Keratinocyte (primary cell): ENCODE results near the gene CIPC. TPM values are rescaled to one million over a fixed set of nuclear protein-coding genes. Genes with fewer than 3 reads are reported as not detected.
A peak's percentile ranks its signal among the peaks of the same experiment; 100 is the strongest.

Source experiments
- DNase-seq: peaks from one replicate; pipeline ENCODE4 v3.0.0-alpha.2; 2011; ENCODE audit warnings: low read depth, missing footprints, low spot score
- FAIRE-seq: peaks from 2 replicates; lab custom pipeline; 2011; peaks lifted over from hg19 to GRCh38; lab: Jason Lieb, UNC
- H2AFZ ChIP-seq: 2 replicates; pipeline ENCODE4 v1.6.0; 2012; ENCODE audit warnings: low read length, control low read depth, inconsistent platforms; ENCODE audit not compliant: control insufficient read depth
- H3K27ac ChIP-seq: 2 replicates; pipeline ENCODE4 v1.5.1; 2011; ENCODE audit warnings: low read length; ENCODE audit not compliant: control insufficient read depth, insufficient read depth
- H3K27me3 ChIP-seq: 3 replicates; pipeline ENCODE4 v1.6.0; 2011; ENCODE audit warnings: low read length; ENCODE audit not compliant: control insufficient read depth, insufficient read depth; ENCODE audit errors: extremely low read depth
- H3K36me3 ChIP-seq, 2 experiments: 2 replicates in 1 of 2; 3 replicates in 1 of 2; pipeline ENCODE4 v1.5.1; 2011; ENCODE audit warnings: low read length in 2 of 2, mild to moderate bottlenecking in 1 of 2; ENCODE audit not compliant: control insufficient read depth in 2 of 2, insufficient read depth in 2 of 2; ENCODE audit errors: extremely low read depth in 1 of 2
- H3K4me1 ChIP-seq: 3 replicates; pipeline ENCODE4 v1.5.1; 2011; ENCODE audit warnings: low read length; ENCODE audit not compliant: control insufficient read depth, insufficient read depth; ENCODE audit errors: extremely low read depth
- H3K4me2 ChIP-seq: 3 replicates; pipeline ENCODE4 v1.6.0; 2011; ENCODE audit warnings: low read depth, low read length; ENCODE audit not compliant: control insufficient read depth, insufficient read depth; ENCODE audit errors: extremely low read depth
- H3K4me3 ChIP-seq, 3 experiments: fragments of 200-600 bp in 1 of 3; sonication (generic) in 1 of 3; 2 replicates in 2 of 3; 3 replicates in 1 of 3; pipeline ENCODE4 v1.5.1; 2011 to 2016; ENCODE audit warnings: low read length in 3 of 3, mild to moderate bottlenecking in 3 of 3, control low read depth in 2 of 3, inconsistent platforms in 1 of 3, low read depth in 1 of 3, mixed read lengths in 1 of 3, mixed run types in 1 of 3, moderate library complexity in 1 of 3; ENCODE audit not compliant: control insufficient read depth in 2 of 3, insufficient read depth in 2 of 3; ENCODE audit errors: extremely low read depth in 1 of 3
- H3K79me2 ChIP-seq: 2 replicates; pipeline ENCODE4 v1.6.0; 2012; ENCODE audit warnings: low read length; ENCODE audit not compliant: control insufficient read depth, insufficient read depth
- H3K9ac ChIP-seq: 3 replicates; pipeline ENCODE4 v1.6.0; 2011; ENCODE audit warnings: low read length; ENCODE audit not compliant: control insufficient read depth, insufficient read depth; ENCODE audit errors: extremely low read depth
- H3K9me1 ChIP-seq: 3 replicates; pipeline ENCODE4 v1.6.0; 2011; ENCODE audit warnings: low read length; ENCODE audit not compliant: control insufficient read depth, insufficient read depth; ENCODE audit errors: extremely low read depth
- H3K9me3 ChIP-seq: 2 replicates; pipeline ENCODE4 v1.5.1; 2012; ENCODE audit warnings: low read depth, low read length; ENCODE audit not compliant: control insufficient read depth
- H4K20me1 ChIP-seq: 3 replicates; pipeline ENCODE4 v1.6.0; 2011; ENCODE audit warnings: low read length; ENCODE audit not compliant: control insufficient read depth, insufficient read depth; ENCODE audit errors: extremely low read depth
- CTCF ChIP-seq, 3 experiments: IDR thresholded peaks in 1 of 3; conservative IDR thresholded peaks in 1 of 3; optimal IDR thresholded peaks in 1 of 3; 2 replicates in 2 of 3; 3 replicates in 1 of 3; pipeline versions ENCODE3 to v1.5.1; 2011; ENCODE audit warnings: low read length in 3 of 3, mild to moderate bottlenecking in 3 of 3, moderate library complexity in 2 of 3, control low read depth in 1 of 3, inconsistent platforms in 1 of 3; ENCODE audit not compliant: insufficient read depth in 2 of 3; ENCODE audit errors: extremely low read depth in 1 of 3
- EZH2 ChIP-seq: IDR thresholded peaks from one replicate; pipeline ENCODE4 v1.6.1; 2012; ENCODE audit warnings: inconsistent platforms, mild to moderate bottlenecking, low read length, moderate library complexity
- dilution Hi-C: fragments of 300-500 bp; cut with MboI; formaldehyde crosslinking; loops from one replicate; pipeline ENCODE4 v1.7.0; 2020; ENCODE audit warnings: low sequenced_read_pairs; ENCODE audit not compliant: extremely low pct_ligation_motif_present
- polyA plus RNA-seq, 5 experiments: library from polyadenylated mRNA; depleted of rRNA in 3 of 5; stranded (reverse) in 3 of 5; stranded (forward) in 1 of 5; unstranded in 1 of 5; fragments of >200 nt; gene quantifications; 1 replicate in 1 of 5; 2 replicates in 3 of 5; 3 replicates in 1 of 5; pipeline versions ENCODE4 v1.2.1 to v1.2.3, GENCODE V29; 2011 to 2012; ENCODE audit warnings: missing spikeins in 2 of 5, low read depth in 1 of 5, low replicate concordance in 1 of 5

CIPC gene
- polyA plus RNA-seq, 1 donor (not counting 4 experiments of a cell fraction or from before 2014, with no cell fraction given), result 13.2 TPM

- Histone ChIP-seq H3K9ac (no peak within 1 kb of the TSS), H3K79me2 (no peaks in the 10 kb centered on the region), H3K9me1 (no peaks in the 10 kb centered on the region), H4K20me1 (no peaks in the 10 kb centered on the region), H3K4me3 (peak within 1 kb of the TSS in 1 of 3 experiments; percentile 9), H3K4me1 (peaks cover 5% of the 10 kb centered on the region), H3K9me3 (no peaks in the 10 kb centered on the region), H3K27ac (no peak within 1 kb of the TSS), H3K27me3 (peaks cover 82% of the 10 kb centered on the region), H3K36me3 (no peaks in the 10 kb centered on the region), H3K4me2 (peak within 1 kb of the TSS; percentile 22), H2AFZ (no peak within 1 kb of the TSS)
- dilution Hi-C loops, result no loop called here
- DNase-seq (no peak), FAIRE-seq (no peak)
- no peak for TF ChIP-seq EZH2
- peak in 2 of 3 experiments; percentile 13 to 28 for TF ChIP-seq CTCF (optimal IDR thresholded peaks at IDR 0.05 in 1 of 3, IDR thresholded peaks at IDR 0.05 in 1 of 3, conservative IDR thresholded peaks at IDR 0.05 in 1 of 3; ENCODE audit: extremely low read depth in 1 of 3, insufficient read depth in 2 of 3, low read length in 3 of 3)
Observed at GRCh38 chr14:77141214-77142004, 43.4 kb downstream of the CIPC start, which contains the start of gene ZDHHC22. Gene ZDHHC22 (minus strand): TSS chr14:77141791. CDS start chr14:77139738, 2,053 bp downstream.

- DNase-seq, result no peak
Observed at GRCh38 chr14:77142005-77142800, 44.1 kb downstream of the CIPC start.

More at GRCh38 chr14:77142005-77142800, 44.1 kb downstream of the CIPC start:
- no peaks in the 10 kb centered on the region for H4K20me1 ChIP-seq
- H3K27ac ChIP-seq, result no peak overlapping the region
- H3K79me2 ChIP-seq, result no peaks in the 10 kb centered on the region
- H3K4me1 ChIP-seq, result peaks cover 5% of the 10 kb centered on the region
- H3K9ac ChIP-seq, result no peak overlapping the region
- no peak overlapping the region for H3K4me2 ChIP-seq
- H3K36me3 ChIP-seq, result no peaks in the 10 kb centered on the region
- H3K27me3 ChIP-seq, result peaks cover 90% of the 10 kb centered on the region
- dilution Hi-C loops, result no loop called here
- no peak for FAIRE-seq
- no peaks in the 10 kb centered on the region for H3K9me1 ChIP-seq
- no peak overlapping the region for H2AFZ ChIP-seq
- no peak overlapping the region for H3K4me3 ChIP-seq
- TF ChIP-seq CTCF (optimal IDR thresholded peaks at IDR 0.05 in 1 of 3, IDR thresholded peaks at IDR 0.05 in 1 of 3, conservative IDR thresholded peaks at IDR 0.05 in 1 of 3; ENCODE audit: extremely low read depth in 1 of 3, insufficient read depth in 2 of 3, low read length in 3 of 3) (no peak), EZH2 (peak; percentile 67)
- no peaks in the 10 kb centered on the region for H3K9me3 ChIP-seq
